Gastroesophageal sphincter (tissue), 4 donors: ENCODE results near the gene NCOA4. TPM values are rescaled to one million over a fixed set of nuclear protein-coding genes. Genes with fewer than 3 reads are reported as not detected.

Experiments
- ATAC-seq: fragments of 150-250 bp; one replicate; pipeline ENCODE4 v1.9.1; 2016; ENCODE audit warnings: mild to moderate bottlenecking, moderate library complexity
- H3K27ac ChIP-seq, 4 donors: fragments of 200-600 bp; sonication (generic) in 3 of 4; 1 replicate in 3 of 4; 2 replicates in 1 of 4; pipeline ENCODE4 v1.5.1; 2016 to 2019
- H3K27me3 ChIP-seq: fragments of 200-600 bp; sonication (generic); one replicate; pipeline ENCODE4 v1.5.1; 2019
- H3K36me3 ChIP-seq, 2 donors: fragments of 200-600 bp; sonication (generic); one replicate each; pipeline ENCODE4 v1.5.1; 2019; ENCODE audit warnings: control low read depth in 1 of 2
- H3K4me1 ChIP-seq, 3 donors: fragments of 200-600 bp; sonication (generic); 1 replicate in 2 of 3; 2 replicates in 1 of 3; pipeline ENCODE4 v1.5.1; 2016 to 2019; ENCODE audit warnings: control low read depth in 2 of 3
- H3K4me3 ChIP-seq, 2 donors: fragments of 200-600 bp; sonication (generic); one replicate each; pipeline ENCODE4 v1.5.1; 2019; ENCODE audit warnings: mild to moderate bottlenecking in 1 of 2, moderate library complexity in 1 of 2
- H3K9me3 ChIP-seq, 3 donors: fragments of 200-600 bp; sonication (generic); one replicate each; pipeline ENCODE4 v1.5.1; 2017 to 2019; ENCODE audit warnings: control low read depth in 2 of 3
- EP300 ChIP-seq: sonication (generic); formaldehyde crosslinking; IDR thresholded peaks from one replicate; pipeline ENCODE4 v1.6.1; 2017; ENCODE audit warnings: antibody characterized with exemption, mild to moderate bottlenecking
- POLR2A ChIP-seq, 2 donors: fragments of 450-650 bp; IDR thresholded peaks; one replicate each; pipeline ENCODE4 v1.6.1; 2017; ENCODE audit warnings: antibody characterized with exemption in 2 of 2, mild to moderate bottlenecking in 2 of 2, moderate library complexity in 1 of 2
- POLR2AphosphoS5 ChIP-seq: sonication (generic); formaldehyde crosslinking; IDR thresholded peaks from one replicate; pipeline ENCODE4 v1.6.1; 2017; ENCODE audit warnings: antibody characterized with exemption
- WGBS, 2 donors: methylation state at CpG; one replicate each; pipeline ENCODE4 v1.1.5; 2018; ENCODE audit warnings: low coverage in 1 of 2; 5-methylcytosine and 5-hydroxymethylcytosine counted together
- total RNA-seq, 4 donors: library from RNA; depleted of rRNA; stranded (reverse); fragments of >200 nt; gene quantifications; one replicate each; pipeline ENCODE4 v1.1.0, GENCODE V29; 2016
- TF ChIP-seq, protein P1 (sequence below), 4 experiments: fragments of 200-600 bp in 2 of 4; fragments of 450-650 bp in 2 of 4; sonication (generic) in 1 of 4; IDR thresholded peaks; one replicate each; pipeline ENCODE4 v1.5.1; 2017 to 2019; ENCODE audit warnings: antibody characterized with exemption in 4 of 4, mild to moderate bottlenecking in 2 of 4, moderate library complexity in 2 of 4

Gene NCOA4
- total RNA-seq, 4 donors from 2014 or later, result 152 to 186 (median 173) TPM

- Histone ChIP-seq H3K4me3 (no peak overlapping the region), H3K27me3 (no peaks in the 10 kb centered on the region), H3K4me1 (no peaks in the 10 kb centered on the region), H3K9me3 (peaks cover 0 to 10% (median 0%) of the 10 kb centered on the region in 3 donors), H3K36me3 (no peaks in the 10 kb centered on the region), H3K27ac (no peak overlapping the region)
- TF ChIP-seq POLR2A (IDR thresholded peaks at IDR 0.05) (no peak), EP300 (no peak), POLR2AphosphoS5 (no peak)
- TF ChIP-seq, protein P1, sequence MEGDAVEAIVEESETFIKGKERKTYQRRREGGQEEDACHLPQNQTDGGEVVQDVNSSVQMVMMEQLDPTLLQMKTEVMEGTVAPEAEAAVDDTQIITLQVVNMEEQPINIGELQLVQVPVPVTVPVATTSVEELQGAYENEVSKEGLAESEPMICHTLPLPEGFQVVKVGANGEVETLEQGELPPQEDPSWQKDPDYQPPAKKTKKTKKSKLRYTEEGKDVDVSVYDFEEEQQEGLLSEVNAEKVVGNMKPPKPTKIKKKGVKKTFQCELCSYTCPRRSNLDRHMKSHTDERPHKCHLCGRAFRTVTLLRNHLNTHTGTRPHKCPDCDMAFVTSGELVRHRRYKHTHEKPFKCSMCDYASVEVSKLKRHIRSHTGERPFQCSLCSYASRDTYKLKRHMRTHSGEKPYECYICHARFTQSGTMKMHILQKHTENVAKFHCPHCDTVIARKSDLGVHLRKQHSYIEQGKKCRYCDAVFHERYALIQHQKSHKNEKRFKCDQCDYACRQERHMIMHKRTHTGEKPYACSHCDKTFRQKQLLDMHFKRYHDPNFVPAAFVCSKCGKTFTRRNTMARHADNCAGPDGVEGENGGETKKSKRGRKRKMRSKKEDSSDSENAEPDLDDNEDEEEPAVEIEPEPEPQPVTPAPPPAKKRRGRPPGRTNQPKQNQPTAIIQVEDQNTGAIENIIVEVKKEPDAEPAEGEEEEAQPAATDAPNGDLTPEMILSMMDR (IDR thresholded peaks at IDR 0.05), result no peak
- ATAC-seq, result no peak
Measured at GRCh38 chr10:46057038-46057437, 26.6 kb upstream of the NCOA4 start.

- Histone ChIP-seq H3K4me3 (no peak overlapping the region), H3K9me3 (peaks cover 0 to 10% (median 0%) of the 10 kb centered on the region in 3 donors), H3K27me3 (no peaks in the 10 kb centered on the region), H3K27ac (no peak overlapping the region), H3K4me1 (no peaks in the 10 kb centered on the region), H3K36me3 (no peaks in the 10 kb centered on the region)
- 45 to 100% methylated on average over 1 to 2 of the region's 4 CpGs for WGBS, 2 donors
- no peak for TF ChIP-seq POLR2A (IDR thresholded peaks at IDR 0.05)
- no peak for ATAC-seq
Measured at GRCh38 chr10:46055771-46056170, 25.3 kb upstream of the NCOA4 start.

GRCh38 chr10:46053534-46054434 is 23.4 kb upstream of the NCOA4 start:
- H3K27ac ChIP-seq, result no peak overlapping the region
- no peaks in the 10 kb centered on the region for H3K4me1 ChIP-seq
- H3K9me3 ChIP-seq, result peaks cover 0 to 10% (median 0%) of the 10 kb centered on the region in 3 donors
- ATAC-seq, result no peak
- no peak overlapping the region for H3K4me3 ChIP-seq
- 40 to 42% methylated on average over 7 to 8 of the region's 9 CpGs for WGBS, 2 donors
- TF ChIP-seq EP300, result no peak
- TF ChIP-seq, protein P1 (IDR thresholded peaks at IDR 0.05), result no peak
- TF ChIP-seq POLR2A (IDR thresholded peaks at IDR 0.05), result no peak
- H3K36me3 ChIP-seq, result no peaks in the 10 kb centered on the region
- peaks cover 7% of the 10 kb centered on the region for H3K27me3 ChIP-seq

DNA sequence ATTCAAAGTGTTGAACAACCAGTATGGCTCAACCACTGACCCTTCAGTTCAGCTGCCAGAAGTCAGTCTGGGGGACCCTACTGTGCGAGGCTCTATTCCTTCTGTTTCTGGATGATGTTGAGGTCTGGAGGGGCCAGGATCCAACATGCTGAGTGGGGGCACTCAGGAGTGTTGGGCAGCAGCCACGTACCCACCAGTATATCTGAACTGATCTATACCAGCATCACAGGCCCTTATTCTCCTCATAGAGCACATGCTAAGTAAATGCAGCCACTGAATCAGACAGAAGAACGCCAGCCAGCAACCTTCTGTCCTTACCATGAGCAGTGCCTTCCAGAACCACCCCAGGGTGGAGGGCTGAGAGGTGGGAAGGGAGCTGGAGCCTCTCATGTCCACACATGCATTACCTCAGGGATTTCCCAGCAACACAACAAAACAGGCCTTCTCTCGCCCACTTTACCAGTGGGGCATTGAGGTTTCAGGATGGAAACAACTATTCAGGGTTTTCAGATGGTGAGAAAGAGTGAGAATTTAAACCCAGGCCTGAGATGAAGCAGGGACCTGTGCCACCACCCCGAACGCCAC is 22.5 kb upstream of the NCOA4 start:
- H3K36me3 ChIP-seq, result no peaks in the 10 kb centered on the region
- no peak for ATAC-seq
- WGBS, 2 donors, result 75 to 89% methylated on average over 2 to 4 of the region's 6 CpGs

GRCh38 chr10:46052057-46052790 is 21.8 kb upstream of the NCOA4 start:
- Histone ChIP-seq H3K36me3 (no peaks in the 10 kb centered on the region), H3K27me3 (peaks cover 21% of the 10 kb centered on the region), H3K27ac (no peak overlapping the region), H3K4me1 (no peaks in the 10 kb centered on the region), H3K4me3 (no peak overlapping the region), H3K9me3 (peaks cover 0 to under 1% (median 0%) of the 10 kb centered on the region in 3 donors)
- 45 to 65% methylated on average over 6 to 7 of the region's 7 CpGs for WGBS, 2 donors
- TF ChIP-seq EP300, result no peak
- TF ChIP-seq, protein P1 (IDR thresholded peaks at IDR 0.05), result no peak
- no peak for TF ChIP-seq POLR2A (IDR thresholded peaks at IDR 0.05)
- TF ChIP-seq POLR2AphosphoS5, result no peak
- no peak for ATAC-seq

More for the DNA sequence above, 22.5 kb upstream of the NCOA4 start:
- H3K4me3 ChIP-seq, result no peak overlapping the region
- no peak overlapping the region for H3K27ac ChIP-seq
- no peaks in the 10 kb centered on the region for H3K4me1 ChIP-seq
- H3K9me3 ChIP-seq, result peaks cover 0 to 7% (median 0%) of the 10 kb centered on the region in 3 donors
- H3K27me3 ChIP-seq, result peaks cover 15% of the 10 kb centered on the region
- TF ChIP-seq, protein P1 (IDR thresholded peaks at IDR 0.05), result no peak
- no peak for TF ChIP-seq POLR2A (IDR thresholded peaks at IDR 0.05)
- TF ChIP-seq POLR2AphosphoS5, result no peak
- no peak for TF ChIP-seq EP300
